H1 (cell line): Measurements from ENCODE around the gene UTP15.

Experiments
- FOSL1 ChIP-seq: IDR thresholded peaks from 2 replicates; pipeline ENCODE4 v1.6.1; 2011; ENCODE audit warnings: mild to moderate bottlenecking, low read depth, low read length, moderate library complexity; ENCODE audit not compliant: insufficient read depth
- HDAC2 ChIP-seq, 2 experiments: fragments of 300-600 bp in 1 of 2; sonication (generic) in 1 of 2; IDR thresholded peaks; 2 replicates each; pipeline ENCODE4 v1.6.1; 2011 to 2012; ENCODE audit warnings: low read depth in 2 of 2, low read length in 2 of 2, mild to moderate bottlenecking in 2 of 2, moderate library complexity in 2 of 2, borderline replicate concordance in 1 of 2, inconsistent platforms in 1 of 2
- RFX5 ChIP-seq: IDR thresholded peaks from 2 replicates; pipeline ENCODE4 v1.6.1; 2011; ENCODE audit warnings: low read depth, low read length, improper control_type of control experiment, borderline replicate concordance
- SP4 ChIP-seq: IDR thresholded peaks from 2 replicates; pipeline ENCODE4 v1.6.1; 2012; ENCODE audit warnings: low read length, inconsistent platforms
- ZNF274 ChIP-seq: IDR thresholded peaks from 2 replicates; pipeline ENCODE4 v1.7.0; 2012; ENCODE audit warnings: low read length, borderline replicate concordance; ENCODE audit errors: extremely low read depth
- TF ChIP-seq, protein P1 (sequence below), 3 experiments: IDR thresholded peaks; 1 replicate in 2 of 3; 2 replicates in 1 of 3; pipeline versions ENCODE4 v1.5.1 to v1.6.1; 2011; ENCODE audit warnings: low read length in 3 of 3, mild to moderate bottlenecking in 3 of 3, inconsistent platforms in 2 of 3, low read depth in 1 of 3, moderate library complexity in 1 of 3; ENCODE audit not compliant: insufficient read depth in 1 of 3; ENCODE audit errors: control extremely low read depth in 1 of 3

DNA sequence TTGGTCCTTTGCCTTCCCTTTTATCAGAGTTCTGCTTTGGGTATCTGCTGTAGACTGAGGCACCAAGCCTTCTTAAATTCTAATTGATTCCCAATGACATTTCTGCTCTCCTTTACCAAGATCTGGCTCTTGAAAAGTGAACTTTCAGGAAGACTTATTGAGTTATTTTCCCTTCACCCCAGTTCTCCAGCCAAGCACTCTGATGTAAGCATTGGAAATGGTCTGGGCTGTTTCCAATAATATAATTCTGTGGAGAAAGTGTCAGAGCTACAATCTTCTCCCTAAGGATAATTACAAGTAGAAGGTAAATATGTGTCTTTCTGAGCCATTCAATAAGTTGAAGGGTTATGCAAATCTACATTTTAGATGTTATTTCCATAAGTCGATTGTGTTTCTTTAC, 36.5 kb upstream of the UTP15 start:
- TF ChIP-seq ZNF274 = no peak
- TF ChIP-seq, protein P1, sequence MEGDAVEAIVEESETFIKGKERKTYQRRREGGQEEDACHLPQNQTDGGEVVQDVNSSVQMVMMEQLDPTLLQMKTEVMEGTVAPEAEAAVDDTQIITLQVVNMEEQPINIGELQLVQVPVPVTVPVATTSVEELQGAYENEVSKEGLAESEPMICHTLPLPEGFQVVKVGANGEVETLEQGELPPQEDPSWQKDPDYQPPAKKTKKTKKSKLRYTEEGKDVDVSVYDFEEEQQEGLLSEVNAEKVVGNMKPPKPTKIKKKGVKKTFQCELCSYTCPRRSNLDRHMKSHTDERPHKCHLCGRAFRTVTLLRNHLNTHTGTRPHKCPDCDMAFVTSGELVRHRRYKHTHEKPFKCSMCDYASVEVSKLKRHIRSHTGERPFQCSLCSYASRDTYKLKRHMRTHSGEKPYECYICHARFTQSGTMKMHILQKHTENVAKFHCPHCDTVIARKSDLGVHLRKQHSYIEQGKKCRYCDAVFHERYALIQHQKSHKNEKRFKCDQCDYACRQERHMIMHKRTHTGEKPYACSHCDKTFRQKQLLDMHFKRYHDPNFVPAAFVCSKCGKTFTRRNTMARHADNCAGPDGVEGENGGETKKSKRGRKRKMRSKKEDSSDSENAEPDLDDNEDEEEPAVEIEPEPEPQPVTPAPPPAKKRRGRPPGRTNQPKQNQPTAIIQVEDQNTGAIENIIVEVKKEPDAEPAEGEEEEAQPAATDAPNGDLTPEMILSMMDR (IDR thresholded peaks at IDR 0.05; ENCODE audit: control extremely low read depth in 1 of 3, insufficient read depth in 1 of 3, low read depth in 1 of 3, low read length in 3 of 3) = no peak
- TF ChIP-seq HDAC2 (IDR thresholded peaks at IDR 0.05; ENCODE audit: borderline replicate concordance in 1 of 2, low read depth in 2 of 2, low read length in 2 of 2) = no peak
- TF ChIP-seq RFX5 = no peak
- TF ChIP-seq SP4 = no peak
- TF ChIP-seq FOSL1 = no peak
